Heart left ventricle (tissue), 13 donors: Measurements from ENCODE around the gene P2RY11.

Experiments
- CTCF ChIP-seq, 12 donors: fragments of 200-600 bp; sonication (generic) in 4 of 12; IDR thresholded peaks; one replicate each; pipeline versions ENCODE4 v1.5.0 to v1.8.0; 2018 to 2022; ENCODE audit warnings: antibody characterized with exemption in 12 of 12, mild to moderate bottlenecking in 5 of 12
- POLR2A ChIP-seq, 2 donors: fragments of 450-650 bp; IDR thresholded peaks; one replicate each; pipeline ENCODE4 v1.6.1; 2017; ENCODE audit warnings: antibody characterized with exemption in 2 of 2, mild to moderate bottlenecking in 2 of 2, moderate library complexity in 2 of 2
- donor health status: ischemic (EF 13 %, LVEDD 7.1; RV severe dilation, severe dysfunction).
- donor health status: DM: no; HTN: yes; CAD: no.
- donor health status: DM: no; HTN: no; CAD: no.
- donor health status: ischemic (EF 25% LVEDD 6.9; RV normal size, moderate dysfunction).
- donor health status: ischemic (EF 25% LVEDD 5.7; RV mildly dilated, moderate dysfunction).
- donor health status: ischemic (EF 35%, LVEDD 5.7; RV mildly dilated, moderate dysfunction).
- donor health status: nonischemic (EF 11% LVEDD 7.7; RV severe dilation, severe dysfunction).
- donor health status: DM: yes; HTN: yes; CAD: no.
- donor health status: PGD.
- donor health status: ischemic (EF 29% LVEDD 5.4; RV normal size, mild dysfunction).
- donor health status: nonischemic (EF 23%, LVEDD 6.1; RV moderate dilation, normal function).

- TF ChIP-seq CTCF (IDR thresholded peaks at IDR 0.05) (no peak), POLR2A (IDR thresholded peaks at IDR 0.05) (no peak)
These were observed 31.3 kb downstream of the P2RY11 start for GRCh38 chr19:10142701-10143375.
